ENCODE measurements around the gene NUDT6.
"Not testable (repeated sequence)": the region's sequence is repeated elsewhere in the genome, so short reads cannot be mapped to it uniquely, and the experiment has no call there.

Gene NUDT6

DNA sequence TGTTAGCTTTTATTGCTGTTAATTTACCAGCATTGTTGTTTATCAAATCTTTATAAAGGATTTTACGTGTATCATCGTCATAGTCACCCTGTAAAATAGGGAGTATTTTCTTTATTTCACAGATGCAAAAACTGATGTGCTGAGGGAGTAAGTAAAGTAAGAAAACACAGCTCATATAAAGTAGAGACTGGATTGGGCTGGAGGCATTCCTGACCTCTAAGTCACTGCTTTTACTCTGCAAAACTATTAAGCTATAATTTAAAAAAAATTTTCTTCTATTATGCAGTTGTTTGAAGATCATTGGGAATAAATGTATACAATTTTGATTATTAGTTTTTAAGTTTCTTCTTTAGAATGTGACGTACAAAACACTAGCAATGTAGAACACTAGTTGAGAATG lies 45.9 kb downstream of the NUDT6 start:
- Histone ChIP-seq H3K27me3 (peaks cover 5% of the 10 kb centered on the region), H3K4me3 (ENCODE audit: low read depth in 1 of 2, low read length in 1 of 2) (no peak overlapping the region), H3K4me1 (ENCODE audit: control insufficient read depth in 1 of 2, insufficient read depth in 1 of 2, low read depth in 1 of 2, low read length in 1 of 2) (no peaks in the 10 kb centered on the region), H3K9me3 (no peaks in the 10 kb centered on the region), H3K36me3 (no peaks in the 10 kb centered on the region), H3K27ac (no peak overlapping the region)
- TF ChIP-seq, protein P1, sequence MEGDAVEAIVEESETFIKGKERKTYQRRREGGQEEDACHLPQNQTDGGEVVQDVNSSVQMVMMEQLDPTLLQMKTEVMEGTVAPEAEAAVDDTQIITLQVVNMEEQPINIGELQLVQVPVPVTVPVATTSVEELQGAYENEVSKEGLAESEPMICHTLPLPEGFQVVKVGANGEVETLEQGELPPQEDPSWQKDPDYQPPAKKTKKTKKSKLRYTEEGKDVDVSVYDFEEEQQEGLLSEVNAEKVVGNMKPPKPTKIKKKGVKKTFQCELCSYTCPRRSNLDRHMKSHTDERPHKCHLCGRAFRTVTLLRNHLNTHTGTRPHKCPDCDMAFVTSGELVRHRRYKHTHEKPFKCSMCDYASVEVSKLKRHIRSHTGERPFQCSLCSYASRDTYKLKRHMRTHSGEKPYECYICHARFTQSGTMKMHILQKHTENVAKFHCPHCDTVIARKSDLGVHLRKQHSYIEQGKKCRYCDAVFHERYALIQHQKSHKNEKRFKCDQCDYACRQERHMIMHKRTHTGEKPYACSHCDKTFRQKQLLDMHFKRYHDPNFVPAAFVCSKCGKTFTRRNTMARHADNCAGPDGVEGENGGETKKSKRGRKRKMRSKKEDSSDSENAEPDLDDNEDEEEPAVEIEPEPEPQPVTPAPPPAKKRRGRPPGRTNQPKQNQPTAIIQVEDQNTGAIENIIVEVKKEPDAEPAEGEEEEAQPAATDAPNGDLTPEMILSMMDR (IDR thresholded peaks at IDR 0.05) = no peak

DNA sequence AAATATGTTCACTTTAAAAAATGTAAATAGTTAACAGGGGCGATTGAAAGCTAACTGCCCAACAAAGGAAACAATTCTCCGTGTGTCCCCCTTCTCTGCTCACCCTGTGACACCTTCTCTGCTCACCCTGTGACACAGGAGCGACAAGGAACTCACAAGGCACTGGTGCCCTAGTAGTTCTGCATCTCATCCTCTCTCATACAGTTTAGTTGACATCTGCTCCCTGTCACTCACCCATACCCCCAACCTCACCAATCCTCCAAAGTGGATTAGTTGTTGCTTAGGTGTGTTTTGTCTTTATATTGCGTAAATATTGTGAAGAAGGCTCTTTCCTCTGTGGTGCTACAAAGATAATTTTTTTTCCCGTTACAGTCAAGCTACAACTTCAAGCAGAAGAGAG lies 46.4 kb downstream of the NUDT6 start:
- Histone ChIP-seq H3K9me3 (no peaks in the 10 kb centered on the region), H3K4me3 (ENCODE audit: low read depth in 1 of 2, low read length in 1 of 2) (no peak overlapping the region), H3K4me1 (ENCODE audit: control insufficient read depth in 1 of 2, insufficient read depth in 1 of 2, low read depth in 1 of 2, low read length in 1 of 2) (no peaks in the 10 kb centered on the region), H3K27me3 (peaks cover 5% of the 10 kb centered on the region), H3K27ac (no peak overlapping the region), H3K36me3 (no peaks in the 10 kb centered on the region)
- TF ChIP-seq, protein P1 (IDR thresholded peaks at IDR 0.05) = no peak

DNA sequence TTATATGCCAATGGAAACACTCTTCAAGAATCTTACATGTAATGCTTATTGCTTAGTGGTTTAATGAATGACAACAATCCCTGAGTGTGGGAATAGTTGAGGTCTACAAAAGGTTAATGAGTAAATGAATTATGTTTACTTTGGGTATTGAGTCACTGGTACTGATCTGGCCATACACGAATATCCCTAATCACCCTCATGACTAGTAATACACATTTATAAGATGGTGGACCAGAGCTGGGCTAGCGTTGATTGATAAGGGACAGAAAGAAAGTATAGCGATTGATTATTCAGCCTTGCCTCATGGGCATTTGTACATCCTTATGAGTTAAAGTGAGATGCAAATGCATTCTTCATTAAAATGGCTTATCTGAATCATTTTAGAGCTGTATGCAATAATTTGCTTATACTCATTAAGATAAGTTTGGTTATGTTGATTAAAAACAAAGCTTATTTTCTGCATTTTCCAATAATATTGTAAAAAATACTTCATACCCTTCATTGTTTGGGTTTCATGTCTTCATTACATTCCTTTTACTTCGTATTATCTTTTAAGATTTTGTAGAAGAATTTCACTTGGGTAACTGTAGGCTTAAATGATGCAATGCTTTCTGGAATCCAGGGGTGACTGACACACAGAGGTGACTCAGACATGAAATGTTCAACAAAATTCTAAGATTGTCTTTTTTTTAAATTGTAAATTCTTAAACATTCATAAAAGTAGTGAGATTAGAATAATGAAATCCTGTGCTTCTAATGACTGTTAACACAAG lies 48.4 kb downstream of the NUDT6 start:
- no peaks in the 10 kb centered on the region for H3K9me3 ChIP-seq
- TF ChIP-seq, protein P1 (IDR thresholded peaks at IDR 0.05) = no peak
- H3K27me3 ChIP-seq = peaks cover 5% of the 10 kb centered on the region
- no peaks in the 10 kb centered on the region for H3K4me1 ChIP-seq (ENCODE audit: control insufficient read depth in 1 of 2, insufficient read depth in 1 of 2, low read depth in 1 of 2, low read length in 1 of 2)
- H3K27ac ChIP-seq = no peak overlapping the region
- H3K36me3 ChIP-seq = no peaks in the 10 kb centered on the region
- H3K4me3 ChIP-seq (ENCODE audit: low read depth in 1 of 2, low read length in 1 of 2) = no peak overlapping the region

DNA sequence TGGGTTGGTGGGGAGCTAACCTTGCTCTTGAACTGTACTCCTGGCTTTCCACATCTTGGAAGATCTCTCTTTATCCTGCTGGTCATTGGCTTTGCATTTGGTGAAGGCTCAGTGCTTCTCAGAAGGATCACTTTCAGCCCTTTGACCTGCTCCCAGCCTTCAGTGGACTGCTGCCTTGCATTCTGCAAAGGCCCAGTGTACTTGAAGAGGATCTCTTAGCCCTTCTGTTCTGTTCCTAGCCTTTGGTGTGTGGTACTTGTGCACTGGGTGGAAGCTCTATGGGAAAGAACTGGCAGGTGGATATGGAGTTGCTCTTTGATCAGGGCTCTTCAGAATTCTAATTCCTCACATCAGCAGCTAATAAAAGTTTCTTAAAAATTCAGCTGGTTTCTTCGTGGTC lies 49.3 kb downstream of the NUDT6 start:
- Histone ChIP-seq H3K36me3 (no peaks in the 10 kb centered on the region), H3K9me3 (no peaks in the 10 kb centered on the region), H3K27me3 (peaks cover 5% of the 10 kb centered on the region), H3K4me1 (ENCODE audit: control insufficient read depth in 1 of 2, insufficient read depth in 1 of 2, low read depth in 1 of 2, low read length in 1 of 2) (no peaks in the 10 kb centered on the region), H3K27ac (no peak overlapping the region), H3K4me3 (ENCODE audit: low read depth in 1 of 2, low read length in 1 of 2) (no peak overlapping the region)
- TF ChIP-seq, protein P1 (IDR thresholded peaks at IDR 0.05) = no peak

DNA sequence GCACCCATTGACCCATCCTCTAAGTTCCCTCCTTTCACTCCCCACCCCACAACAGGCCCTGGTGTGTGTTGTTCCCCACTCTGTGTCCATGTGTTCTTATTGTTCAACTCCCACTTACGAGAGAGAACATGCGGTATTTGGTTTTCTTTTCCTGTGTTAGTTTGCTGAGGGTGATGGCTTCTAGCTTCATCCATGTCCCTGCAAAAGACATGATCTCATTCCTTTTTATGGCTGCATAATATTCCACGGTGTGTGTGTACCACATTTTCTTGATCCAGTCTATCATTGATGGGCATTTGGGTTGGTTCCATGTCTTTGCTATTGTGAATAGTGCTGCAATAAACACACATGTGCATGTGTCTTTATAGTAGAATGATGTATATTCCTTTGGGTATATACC lies 54.2 kb downstream of the NUDT6 start:
- not testable (repeated sequence) for H3K27me3 ChIP-seq; H3K9me3 ChIP-seq; H3K4me3 ChIP-seq (ENCODE audit: low read depth in 1 of 2, low read length in 1 of 2); H3K36me3 ChIP-seq; H3K27ac ChIP-seq; H3K4me1 ChIP-seq (ENCODE audit: control insufficient read depth in 1 of 2, insufficient read depth in 1 of 2, low read depth in 1 of 2, low read length in 1 of 2)

DNA sequence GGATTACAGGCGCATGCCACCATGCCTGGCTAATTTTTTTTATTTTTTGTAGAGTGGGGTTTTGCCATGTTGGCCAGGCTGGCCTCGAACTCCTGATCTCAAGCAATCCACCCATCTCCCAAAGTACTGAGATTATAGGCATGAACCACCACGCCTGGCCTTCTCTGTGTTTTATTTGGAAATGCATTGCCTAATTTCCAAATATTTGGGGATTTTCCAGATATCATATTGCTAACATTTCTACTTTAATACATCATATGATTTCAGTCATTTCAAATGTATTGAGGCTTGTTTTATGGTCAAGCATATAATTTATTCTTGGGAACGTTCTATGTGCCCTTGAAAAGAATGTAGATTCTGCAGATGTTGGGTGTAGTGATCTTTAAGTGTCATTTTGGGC lies 57.0 kb downstream of the NUDT6 start:
- Histone ChIP-seq H3K4me1 (ENCODE audit: control insufficient read depth in 1 of 2, insufficient read depth in 1 of 2, low read depth in 1 of 2, low read length in 1 of 2) (no peaks in the 10 kb centered on the region), H3K36me3 (no peaks in the 10 kb centered on the region), H3K27me3 (no peaks in the 10 kb centered on the region), H3K27ac (no peak overlapping the region), H3K4me3 (ENCODE audit: low read depth in 1 of 2, low read length in 1 of 2) (no peak overlapping the region), H3K9me3 (no peaks in the 10 kb centered on the region)
- TF ChIP-seq, protein P1 (IDR thresholded peaks at IDR 0.05) = no peak

All from neutrophil (primary cell).